MM.1S (cell line): ENCODE measurements around the gene ETAA1.

Source experiments
- DNase-seq: peaks from one replicate; pipeline ENCODE4 v3.0.0-alpha.2; 2015
- H2AFZ ChIP-seq: fragments of 300-600 bp; sonication (generic); 2 replicates; pipeline ENCODE4 v1.6.0; 2016; ENCODE audit warnings: antibody characterized with exemption, low read length
- H3F3A ChIP-seq: fragments of 300-600 bp; sonication (generic); 2 replicates; pipeline ENCODE4 v1.6.1; 2016; ENCODE audit warnings: mild to moderate bottlenecking, antibody characterized with exemption, low read length, moderate library complexity, mixed read lengths; ENCODE audit not compliant: insufficient read depth
- H3K27ac ChIP-seq: fragments of 300-600 bp; sonication (generic); 2 replicates; pipeline ENCODE4 v1.5.1; 2016; ENCODE audit warnings: mild to moderate bottlenecking, low read length
- H3K27me3 ChIP-seq: fragments of 300-600 bp; sonication (generic); replicated peaks from 2 replicates; pipeline ENCODE4 v1.6.0; 2016; ENCODE audit warnings: low read length; ENCODE audit not compliant: insufficient read depth
- H3K36me3 ChIP-seq: fragments of 300-600 bp; sonication (generic); replicated peaks from 2 replicates; pipeline ENCODE4 v1.6.1; 2016; ENCODE audit warnings: mild to moderate bottlenecking, low read length, mixed read lengths; ENCODE audit not compliant: insufficient read depth
- H3K4me1 ChIP-seq: fragments of 300-600 bp; sonication (generic); 2 replicates; pipeline ENCODE4 v1.6.1; 2016; ENCODE audit warnings: low read length, mixed read lengths
- H3K4me2 ChIP-seq: fragments of 300-600 bp; sonication (generic); 2 replicates; pipeline ENCODE4 v1.6.0; 2016; ENCODE audit warnings: low read depth, low read length
- H3K4me3 ChIP-seq: fragments of 300-600 bp; sonication (generic); 2 replicates; pipeline ENCODE4 v1.5.1; 2016; ENCODE audit warnings: low read length, mixed read lengths
- H3K79me2 ChIP-seq: fragments of 300-600 bp; sonication (generic); 2 replicates; pipeline ENCODE4 v1.6.1; 2016; ENCODE audit warnings: mixed run types, low read length, mixed read lengths
- H3K9ac ChIP-seq: fragments of 300-600 bp; sonication (generic); 2 replicates; pipeline ENCODE4 v1.6.1; 2016; ENCODE audit warnings: low read length, mixed read lengths
- H3K9me2 ChIP-seq: fragments of 300-600 bp; sonication (generic); replicated peaks from 2 replicates; pipeline ENCODE4 v1.6.1; 2016; ENCODE audit warnings: mild to moderate bottlenecking, low read length, mixed read lengths; ENCODE audit not compliant: insufficient read depth
- H3K9me3 ChIP-seq: fragments of 300-600 bp; sonication (generic); replicated peaks from 2 replicates; pipeline ENCODE4 v1.6.1; 2016; ENCODE audit warnings: mild to moderate bottlenecking, low read length, mixed read lengths; ENCODE audit not compliant: insufficient read depth
- H4K20me1 ChIP-seq: fragments of 300-600 bp; sonication (generic); 2 replicates; pipeline ENCODE4 v1.6.1; 2016; ENCODE audit warnings: mild to moderate bottlenecking, low read length, moderate library complexity, mixed read lengths; ENCODE audit not compliant: insufficient read depth
- EZH2 ChIP-seq: fragments of 300-600 bp; sonication (generic); optimal IDR thresholded peaks from 2 replicates; pipeline ENCODE3; 2017; ENCODE audit warnings: low read depth, mild to moderate bottlenecking, antibody characterized with exemption, low read length, mixed read lengths
- EZH2phosphoT487 ChIP-seq: fragments of 300-600 bp; sonication (generic); IDR thresholded peaks from 2 replicates; pipeline ENCODE4 v1.6.1; 2018; ENCODE audit warnings: antibody characterized with exemption, low read length
- TF ChIP-seq, protein P1 (sequence below): fragments of 300-600 bp; sonication (generic); IDR thresholded peaks from 2 replicates; pipeline ENCODE4 v1.5.1; 2016; ENCODE audit warnings: antibody characterized with exemption, low read length, mixed read lengths

The ETAA1 gene

DNA sequence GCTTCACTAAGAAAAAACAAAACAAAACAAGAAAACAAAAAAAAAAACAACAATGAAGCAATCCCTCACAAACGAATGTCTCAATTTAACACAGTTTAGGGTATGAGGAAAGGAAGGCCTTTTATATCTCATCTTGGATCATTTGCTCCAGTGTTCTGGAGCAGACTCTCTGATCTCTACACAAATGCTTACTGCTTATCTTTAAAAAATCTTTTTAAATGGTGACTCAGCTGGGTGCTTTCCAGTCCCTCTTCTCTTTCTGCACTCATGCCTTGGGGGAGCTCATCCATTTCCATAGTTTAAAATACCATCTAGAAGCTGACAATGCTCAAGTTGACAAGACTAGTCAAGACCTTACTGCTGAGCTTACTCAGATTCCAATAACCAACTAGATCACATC is 56.2 kb downstream of the ETAA1 start:
- Histone ChIP-seq H3F3A (no peaks in the 10 kb centered on the region), H3K9me2 (no peaks in the 10 kb centered on the region), H3K27ac (no peak overlapping the region), H3K9ac (no peak overlapping the region), H3K27me3 (no peaks in the 10 kb centered on the region), H2AFZ (no peak overlapping the region), H3K4me1 (no peaks in the 10 kb centered on the region), H3K9me3 (no peaks in the 10 kb centered on the region), H4K20me1 (no peaks in the 10 kb centered on the region), H3K4me3 (no peak overlapping the region), H3K36me3 (no peaks in the 10 kb centered on the region), H3K79me2 (no peaks in the 10 kb centered on the region), H3K4me2 (no peak overlapping the region)
- DNase-seq = no peak
- TF ChIP-seq, protein P1, sequence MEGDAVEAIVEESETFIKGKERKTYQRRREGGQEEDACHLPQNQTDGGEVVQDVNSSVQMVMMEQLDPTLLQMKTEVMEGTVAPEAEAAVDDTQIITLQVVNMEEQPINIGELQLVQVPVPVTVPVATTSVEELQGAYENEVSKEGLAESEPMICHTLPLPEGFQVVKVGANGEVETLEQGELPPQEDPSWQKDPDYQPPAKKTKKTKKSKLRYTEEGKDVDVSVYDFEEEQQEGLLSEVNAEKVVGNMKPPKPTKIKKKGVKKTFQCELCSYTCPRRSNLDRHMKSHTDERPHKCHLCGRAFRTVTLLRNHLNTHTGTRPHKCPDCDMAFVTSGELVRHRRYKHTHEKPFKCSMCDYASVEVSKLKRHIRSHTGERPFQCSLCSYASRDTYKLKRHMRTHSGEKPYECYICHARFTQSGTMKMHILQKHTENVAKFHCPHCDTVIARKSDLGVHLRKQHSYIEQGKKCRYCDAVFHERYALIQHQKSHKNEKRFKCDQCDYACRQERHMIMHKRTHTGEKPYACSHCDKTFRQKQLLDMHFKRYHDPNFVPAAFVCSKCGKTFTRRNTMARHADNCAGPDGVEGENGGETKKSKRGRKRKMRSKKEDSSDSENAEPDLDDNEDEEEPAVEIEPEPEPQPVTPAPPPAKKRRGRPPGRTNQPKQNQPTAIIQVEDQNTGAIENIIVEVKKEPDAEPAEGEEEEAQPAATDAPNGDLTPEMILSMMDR = no peak
- TF ChIP-seq EZH2 (no peak), EZH2phosphoT487 (no peak)

DNA sequence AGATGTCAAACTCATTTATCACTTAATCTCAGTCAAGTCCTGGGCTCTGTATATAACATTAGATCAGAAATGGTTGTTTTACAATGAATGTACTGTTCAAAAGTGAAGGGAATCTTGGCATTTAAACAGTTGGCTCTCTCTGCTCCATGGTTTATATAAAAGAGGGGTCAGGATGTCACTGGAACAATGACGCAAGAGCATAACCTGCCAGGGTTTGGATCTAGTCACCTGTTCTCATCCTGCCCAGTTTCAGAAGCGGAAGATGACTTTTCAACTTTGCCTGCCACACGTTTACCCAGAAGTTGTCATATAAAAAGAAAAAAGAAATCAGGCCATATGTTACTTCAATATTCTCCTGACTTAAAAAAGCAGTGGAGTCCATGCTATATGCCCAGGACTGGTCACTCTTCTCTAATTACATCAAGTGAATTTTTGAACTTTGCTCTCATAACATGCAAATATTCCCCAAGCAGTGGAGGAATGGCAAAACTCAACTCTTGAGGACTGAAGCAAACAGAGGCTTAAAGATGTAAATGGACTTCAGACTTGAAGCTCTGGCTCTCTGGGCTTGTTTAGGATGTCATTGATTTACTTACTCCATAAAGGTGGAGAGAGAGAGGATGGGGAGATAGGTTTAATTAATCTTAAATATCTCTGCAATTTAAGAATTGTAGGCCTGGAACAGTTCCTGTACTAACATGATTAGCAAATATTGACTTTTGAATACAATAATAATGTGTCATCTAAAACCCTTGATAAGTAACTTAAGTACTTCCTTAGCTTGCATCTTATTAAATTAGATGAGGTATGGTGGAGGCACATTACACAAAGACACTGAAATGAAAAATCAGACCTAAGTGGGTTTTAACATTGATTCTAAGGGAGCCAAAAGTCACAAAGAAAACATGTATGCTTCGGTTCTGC is 58.3 kb downstream of the ETAA1 start:
- Histone ChIP-seq H3K4me2 (no peak overlapping the region), H3K4me3 (no peak overlapping the region), H3K4me1 (no peaks in the 10 kb centered on the region), H2AFZ (no peak overlapping the region), H3K27ac (no peak overlapping the region), H3K27me3 (no peaks in the 10 kb centered on the region), H3K9ac (no peak overlapping the region), H3K79me2 (no peaks in the 10 kb centered on the region), H3K9me3 (no peaks in the 10 kb centered on the region), H3K9me2 (no peaks in the 10 kb centered on the region), H4K20me1 (no peaks in the 10 kb centered on the region), H3F3A (no peaks in the 10 kb centered on the region), H3K36me3 (no peaks in the 10 kb centered on the region)
- no peak for DNase-seq
- no peak for TF ChIP-seq EZH2

DNA sequence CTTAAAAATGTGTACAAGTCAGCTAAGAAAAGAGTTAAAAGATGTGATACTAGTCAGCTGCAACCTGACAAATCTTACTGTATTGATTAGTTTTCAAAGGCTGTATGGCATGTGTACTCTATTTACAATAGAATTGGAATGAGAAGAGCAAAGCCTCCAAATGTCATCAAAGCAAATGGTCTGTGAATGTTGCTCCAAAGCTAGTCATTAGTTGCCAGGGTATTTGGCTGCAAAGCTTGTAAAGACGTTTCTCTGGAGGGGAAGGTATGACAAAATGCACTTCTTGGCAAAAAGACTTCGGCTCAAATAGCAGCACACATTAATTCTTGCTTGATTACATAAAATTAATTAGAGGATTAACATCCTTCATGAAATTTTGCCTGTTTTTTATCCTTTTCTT is 59.3 kb downstream of the ETAA1 start:
- H3K79me2 ChIP-seq = no peaks in the 10 kb centered on the region
- no peaks in the 10 kb centered on the region for H3K36me3 ChIP-seq
- no peaks in the 10 kb centered on the region for H3K9me3 ChIP-seq
- H3K9ac ChIP-seq = no peak overlapping the region
- no peak for TF ChIP-seq EZH2phosphoT487
- TF ChIP-seq, protein P1 = no peak
- TF ChIP-seq EZH2 = no peak
- no peaks in the 10 kb centered on the region for H3F3A ChIP-seq
- no peak overlapping the region for H3K4me2 ChIP-seq
- no peaks in the 10 kb centered on the region for H3K9me2 ChIP-seq
- H3K4me3 ChIP-seq = no peak overlapping the region
- H3K27me3 ChIP-seq = no peaks in the 10 kb centered on the region
- no peak overlapping the region for H3K27ac ChIP-seq
- no peak overlapping the region for H2AFZ ChIP-seq
- 0 out of 2 replicates have a peak, but pooled peaks cover 7% of the 10 kb centered on the region for H3K4me1 ChIP-seq
- H4K20me1 ChIP-seq = no peaks in the 10 kb centered on the region
- DNase-seq = no peak

DNA sequence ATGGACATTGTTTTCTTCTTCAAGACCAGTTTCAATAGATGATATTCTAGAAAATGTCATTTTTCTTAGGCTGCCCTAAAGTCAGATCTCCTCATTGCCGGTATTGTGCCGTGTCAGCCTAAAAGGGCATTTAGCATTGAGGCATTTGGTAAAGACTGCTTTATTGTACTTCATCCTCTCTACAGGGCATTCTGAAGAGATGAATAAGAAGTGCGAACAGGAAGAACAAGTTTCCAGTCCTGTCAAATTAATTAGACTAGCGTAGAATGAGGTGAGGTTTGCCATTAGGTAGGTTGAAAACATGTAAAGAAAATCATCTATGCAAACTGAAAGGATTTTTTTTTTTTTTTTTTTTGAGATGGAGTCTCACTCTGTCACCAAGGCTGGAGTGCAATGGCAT is 60.6 kb downstream of the ETAA1 start:
- H3K9me3 ChIP-seq = no peaks in the 10 kb centered on the region
- H3F3A ChIP-seq = no peaks in the 10 kb centered on the region
- no peak overlapping the region for H2AFZ ChIP-seq
- H3K27ac ChIP-seq = no peak overlapping the region
- H3K9me2 ChIP-seq = no peaks in the 10 kb centered on the region
- peaks cover 9% of the 10 kb centered on the region for H3K4me1 ChIP-seq
- no peak for TF ChIP-seq EZH2phosphoT487
- TF ChIP-seq, protein P1 = no peak
- no peak for TF ChIP-seq EZH2
- H3K36me3 ChIP-seq = no peaks in the 10 kb centered on the region
- no peak overlapping the region for H3K4me3 ChIP-seq
- no peaks in the 10 kb centered on the region for H4K20me1 ChIP-seq
- H3K79me2 ChIP-seq = no peaks in the 10 kb centered on the region
- DNase-seq = no peak
- H3K27me3 ChIP-seq = no peaks in the 10 kb centered on the region
- no peak overlapping the region for H3K9ac ChIP-seq
- no peak overlapping the region for H3K4me2 ChIP-seq
